Peyer's patch (tissue), 4 donors: ENCODE data around the gene NFE2L3.

Experiments used
- POLR2A ChIP-seq, 2 donors: fragments of 450-650 bp; IDR thresholded peaks; one replicate each; pipeline ENCODE4 v1.5.1; 2017; ENCODE audit warnings: antibody characterized with exemption in 2 of 2, mild to moderate bottlenecking in 2 of 2, moderate library complexity in 2 of 2
- TF ChIP-seq, protein P1 (sequence below), 6 experiments: fragments of 450-650 bp in 4 of 6; fragments of 200-600 bp in 2 of 6; sonication (generic) in 1 of 6; IDR thresholded peaks; one replicate each; pipeline ENCODE4 v1.5.1; 2017 to 2019; ENCODE audit warnings: antibody characterized with exemption in 6 of 6, mild to moderate bottlenecking in 3 of 6, moderate library complexity in 1 of 6

DNA sequence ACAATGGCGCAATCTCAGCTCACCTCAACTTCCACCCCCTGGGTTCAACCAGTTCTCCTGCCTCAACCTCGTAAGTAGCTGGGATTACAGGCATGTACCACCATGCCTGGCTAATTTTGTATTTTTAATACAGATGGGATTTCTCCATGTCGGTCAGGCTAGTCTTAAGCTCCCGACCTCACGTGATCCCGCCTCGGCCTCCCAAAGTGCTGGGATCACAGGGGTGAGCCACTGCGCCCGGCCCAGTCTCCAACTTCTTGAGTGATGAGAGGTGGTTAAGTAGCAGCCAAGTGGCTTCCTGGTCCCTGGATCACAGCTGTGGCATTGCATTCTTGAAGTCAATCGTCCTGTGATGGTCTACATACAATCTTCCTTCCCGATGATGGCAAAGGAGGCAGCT, 46.1 kb upstream of the NFE2L3 start:
- TF ChIP-seq POLR2A (IDR thresholded peaks at IDR 0.05) = no peak
- TF ChIP-seq, protein P1, sequence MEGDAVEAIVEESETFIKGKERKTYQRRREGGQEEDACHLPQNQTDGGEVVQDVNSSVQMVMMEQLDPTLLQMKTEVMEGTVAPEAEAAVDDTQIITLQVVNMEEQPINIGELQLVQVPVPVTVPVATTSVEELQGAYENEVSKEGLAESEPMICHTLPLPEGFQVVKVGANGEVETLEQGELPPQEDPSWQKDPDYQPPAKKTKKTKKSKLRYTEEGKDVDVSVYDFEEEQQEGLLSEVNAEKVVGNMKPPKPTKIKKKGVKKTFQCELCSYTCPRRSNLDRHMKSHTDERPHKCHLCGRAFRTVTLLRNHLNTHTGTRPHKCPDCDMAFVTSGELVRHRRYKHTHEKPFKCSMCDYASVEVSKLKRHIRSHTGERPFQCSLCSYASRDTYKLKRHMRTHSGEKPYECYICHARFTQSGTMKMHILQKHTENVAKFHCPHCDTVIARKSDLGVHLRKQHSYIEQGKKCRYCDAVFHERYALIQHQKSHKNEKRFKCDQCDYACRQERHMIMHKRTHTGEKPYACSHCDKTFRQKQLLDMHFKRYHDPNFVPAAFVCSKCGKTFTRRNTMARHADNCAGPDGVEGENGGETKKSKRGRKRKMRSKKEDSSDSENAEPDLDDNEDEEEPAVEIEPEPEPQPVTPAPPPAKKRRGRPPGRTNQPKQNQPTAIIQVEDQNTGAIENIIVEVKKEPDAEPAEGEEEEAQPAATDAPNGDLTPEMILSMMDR (IDR thresholded peaks at IDR 0.05) = no peak
